ENCODE data around the gene RBM22.
"Not testable (repeated sequence)": the region's sequence is repeated elsewhere in the genome, so short reads cannot be mapped to it uniquely, and the experiment has no call there.

The RBM22 gene
- total RNA-seq = 121 to 141 (median 139) reads per million in 4 experiments

- peak; percentile 85 for DNase-seq
These were observed at the start of gene RBM22 for GRCh38 chr5:150700594-150701377. Gene RBM22 (minus strand): TSS chr5:150701062. CDS start chr5:150700985, 77 bp downstream.

GRCh38 chr5:150750469-150750868 lies 49.6 kb upstream of the RBM22 start:
- no peak for DNase-seq

DNA sequence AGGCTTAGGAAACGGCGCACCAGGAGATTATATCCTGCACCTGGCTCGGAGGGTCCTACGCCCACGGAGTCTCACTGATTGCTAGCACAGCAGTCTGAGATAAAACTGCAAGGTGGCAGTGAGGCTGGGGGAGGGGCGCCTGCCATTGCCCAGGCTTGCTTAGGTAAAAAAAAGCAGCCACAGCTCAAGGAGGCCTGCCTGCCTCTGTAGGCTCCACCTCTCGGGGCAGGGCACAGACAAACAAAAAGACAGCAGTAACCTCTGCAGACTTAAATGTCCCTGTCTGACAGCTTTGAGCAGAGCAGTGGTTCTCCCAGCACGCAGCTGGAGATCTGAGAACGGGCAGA lies 42.3 kb upstream of the RBM22 start:
- not testable (repeated sequence) for DNase-seq

DNA sequence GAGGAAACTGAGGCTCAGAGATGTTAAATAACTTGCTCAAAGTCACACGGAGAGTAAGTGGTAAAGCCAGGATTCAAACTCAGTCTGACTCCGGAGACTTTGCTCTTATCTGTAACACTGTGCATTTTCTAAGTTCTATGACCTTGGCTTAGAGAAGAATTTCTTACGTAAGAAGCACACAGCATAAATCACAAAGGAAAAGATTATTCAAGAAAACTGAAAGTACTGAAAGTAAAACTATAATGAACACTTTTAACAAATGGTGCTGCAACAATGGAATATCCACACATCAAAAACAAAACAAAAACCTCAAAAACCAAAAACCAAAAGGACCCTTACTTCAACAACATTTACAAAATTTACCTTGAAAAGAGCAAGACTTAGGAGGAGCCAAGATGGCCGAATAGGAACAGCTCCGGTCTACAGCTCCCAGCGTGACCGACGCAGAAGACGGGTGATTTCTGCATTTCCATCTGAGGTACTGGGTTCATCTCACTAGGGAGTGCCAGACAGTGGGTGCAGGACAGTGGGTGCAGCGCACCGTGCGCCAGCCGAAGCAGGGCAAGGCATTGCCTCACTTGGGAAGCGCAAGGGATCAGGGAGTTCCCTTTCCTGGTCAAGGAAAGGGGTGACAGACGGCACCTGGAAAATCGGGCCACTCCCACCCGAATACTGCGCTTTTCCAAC lies 41.7 kb upstream of the RBM22 start:
- DNase-seq = not testable (repeated sequence)

GRCh38 chr5:150740992-150741391 lies 40.1 kb upstream of the RBM22 start:
- no peak for DNase-seq

- DNase-seq = no peak
These were observed 38.0 kb upstream of the RBM22 start for GRCh38 chr5:150738862-150739261.

DNA sequence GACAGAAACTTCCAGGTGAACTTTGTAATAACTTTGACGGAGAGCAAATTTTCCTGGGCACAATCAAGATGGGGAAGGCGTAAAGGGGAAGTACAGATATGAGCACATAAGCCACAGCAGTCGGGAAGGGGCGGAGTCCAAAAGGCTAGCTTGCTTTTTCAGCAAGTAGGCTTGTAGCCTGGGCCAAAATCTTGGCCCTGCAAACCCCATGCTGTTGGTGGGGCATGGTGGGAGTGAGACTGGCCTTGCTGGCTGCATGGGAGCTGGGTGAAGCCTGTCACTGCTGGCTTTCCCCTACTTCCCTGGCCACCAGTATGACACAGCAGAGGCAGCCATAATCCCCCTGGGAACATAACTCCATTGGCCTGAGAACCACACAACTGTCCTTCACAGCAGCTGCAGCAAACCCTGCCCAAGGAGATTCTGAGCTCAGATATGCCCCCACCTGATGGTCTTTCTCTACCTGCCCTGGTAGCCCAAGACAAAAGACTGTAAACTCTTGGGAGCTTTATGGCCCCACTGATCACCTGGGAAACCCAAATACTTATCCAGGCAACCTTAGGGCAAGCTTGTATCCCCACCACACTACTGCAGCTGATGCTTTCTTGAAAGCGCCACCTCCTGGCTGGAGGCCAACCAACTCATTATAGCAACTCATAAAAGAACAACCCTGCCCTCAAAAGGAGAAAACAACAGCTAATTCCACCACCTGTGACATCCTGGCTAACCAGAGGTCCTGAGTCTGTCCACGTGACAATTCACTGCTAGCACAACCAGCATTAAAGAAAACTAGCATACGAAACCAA lies 33.9 kb upstream of the RBM22 start:
- no peak for DNase-seq

- DNase-seq = no peak
These were observed 30.9 kb upstream of the RBM22 start for GRCh38 chr5:150731669-150732242.

DNA sequence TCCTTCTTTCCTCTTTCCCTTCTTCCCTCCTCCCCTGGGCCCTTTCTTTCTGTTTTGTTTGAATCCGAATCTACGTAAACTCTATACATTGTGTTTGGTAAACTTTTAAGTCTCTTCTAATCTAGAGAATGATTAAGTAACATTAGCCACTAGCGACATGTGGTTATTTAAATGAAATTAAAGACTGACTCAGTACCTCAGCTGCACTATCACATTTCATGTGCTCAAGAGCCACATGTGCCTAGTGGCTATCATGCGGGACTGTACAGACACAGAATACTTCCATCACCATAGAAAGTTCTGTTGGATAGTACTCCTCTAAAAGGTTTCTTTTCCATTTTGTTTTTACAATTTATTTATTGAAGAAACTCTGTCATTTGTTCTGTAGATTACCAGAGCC lies 29.0 kb upstream of the RBM22 start:
- DNase-seq = no peak

DNA sequence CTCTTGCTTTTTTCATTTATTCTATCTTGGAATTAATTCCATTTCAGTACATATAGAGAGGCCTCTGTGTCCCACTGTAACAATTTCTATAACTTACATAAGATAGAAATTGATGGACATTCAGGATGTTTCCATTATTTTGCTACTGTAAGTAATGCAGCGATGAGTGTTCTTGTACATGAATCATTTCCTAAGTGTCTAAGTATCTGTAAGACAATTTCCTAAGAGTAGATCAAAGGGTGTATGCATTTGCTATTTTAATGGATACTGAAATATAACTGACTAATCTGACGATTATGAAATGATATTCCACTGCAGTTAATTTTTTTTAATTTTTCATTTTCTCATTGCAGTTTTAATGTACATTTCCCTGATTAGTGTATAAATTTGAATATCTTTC lies 23.0 kb upstream of the RBM22 start:
- DNase-seq = no peak

- DNase-seq = no peak
These were observed 9.3 kb upstream of the RBM22 start for GRCh38 chr5:150710165-150710564.

DNA sequence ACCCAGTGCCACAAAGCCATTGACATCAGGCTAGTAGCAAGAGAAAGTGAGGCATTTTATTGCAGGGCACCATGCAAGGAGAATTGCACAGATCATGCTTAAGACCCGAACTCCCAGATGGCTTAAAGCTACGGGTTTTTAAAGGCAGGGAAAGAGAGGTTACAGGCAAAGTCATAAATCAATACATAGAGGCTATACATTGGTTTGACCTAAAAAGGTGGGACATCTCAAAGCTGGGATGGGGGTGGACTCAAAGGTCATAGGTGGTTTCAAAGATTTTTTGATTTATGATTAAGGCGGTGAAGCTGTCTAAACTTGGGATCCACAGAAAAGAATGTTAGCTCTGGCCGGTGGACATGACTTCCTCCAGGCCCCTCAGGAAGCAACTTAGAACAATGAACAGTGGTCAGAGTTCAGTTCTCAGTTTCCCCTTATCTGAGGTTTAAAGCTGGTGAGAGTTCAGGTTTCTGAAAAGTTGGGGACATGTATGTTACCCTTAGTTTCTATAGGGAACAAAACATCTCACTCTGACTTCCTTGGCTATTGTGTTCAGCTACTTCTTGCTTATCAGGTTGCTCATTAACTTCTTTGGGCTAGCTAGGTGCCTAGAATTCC lies 6.0 kb upstream of the RBM22 start:
- DNase-seq = no peak

DNA sequence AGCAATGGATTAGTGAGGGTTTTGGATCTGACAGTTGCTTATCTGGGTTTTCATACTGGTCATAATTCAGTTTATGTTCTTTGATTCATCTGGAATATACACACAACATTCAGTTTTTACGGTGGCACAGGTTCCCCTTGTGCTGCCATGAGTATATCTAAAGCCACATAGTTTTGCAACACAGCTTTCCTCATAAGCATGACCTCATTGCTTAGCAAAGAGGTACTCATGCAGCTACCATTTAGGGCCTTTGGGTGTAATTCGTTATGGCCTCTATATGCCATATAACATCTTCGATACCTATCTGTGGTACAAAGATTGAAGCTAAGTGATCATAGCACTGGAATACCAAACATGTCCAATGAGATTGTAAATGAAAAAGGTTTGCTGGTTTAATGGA lies 2.9 kb upstream of the RBM22 start:
- no peak for DNase-seq

GRCh38 chr5:150700246-150700593 lies 642 bp downstream of the RBM22 start:
- no peak for DNase-seq

DNA sequence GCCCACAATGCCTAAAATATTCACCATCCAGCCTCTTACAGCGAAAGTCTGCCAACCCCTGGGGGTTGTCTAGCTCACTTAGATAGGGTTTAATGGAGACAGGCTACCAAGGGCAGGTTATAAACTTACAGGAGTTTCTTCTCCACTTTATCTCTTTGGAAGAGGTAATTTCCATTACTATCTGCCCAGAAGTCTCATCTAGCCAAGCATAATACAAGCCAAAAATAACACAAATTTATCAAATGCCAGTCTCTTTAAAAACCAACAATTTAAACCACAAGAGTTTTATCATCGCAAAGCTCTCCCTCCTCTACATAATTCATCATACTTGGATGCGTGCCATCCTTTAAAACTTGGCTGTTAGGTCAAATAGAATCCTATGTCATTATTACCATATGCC lies 6.2 kb downstream of the RBM22 start:
- no peak for DNase-seq

DNA sequence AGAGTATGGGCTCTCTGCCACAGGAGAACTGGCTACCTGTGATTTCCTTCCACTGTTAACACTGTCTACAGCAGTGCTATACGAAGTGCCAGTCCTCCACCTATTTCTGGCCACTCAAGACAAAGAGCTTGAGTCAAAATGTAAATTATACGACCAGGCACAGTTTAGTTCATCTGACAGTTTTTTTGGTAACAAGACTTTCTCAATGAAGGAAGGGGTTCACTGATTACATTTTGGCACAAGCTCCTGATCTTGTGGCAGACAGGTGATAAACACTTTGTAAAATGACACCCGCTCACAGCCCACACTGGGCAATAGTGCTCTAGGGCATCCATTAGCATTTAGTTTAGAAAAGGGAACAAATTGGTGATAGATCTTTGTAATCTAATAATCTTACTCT lies 8.6 kb downstream of the RBM22 start:
- DNase-seq = no peak

- DNase-seq = no peak
These were observed 10.1 kb downstream of the RBM22 start for GRCh38 chr5:150690760-150691159.

DNA sequence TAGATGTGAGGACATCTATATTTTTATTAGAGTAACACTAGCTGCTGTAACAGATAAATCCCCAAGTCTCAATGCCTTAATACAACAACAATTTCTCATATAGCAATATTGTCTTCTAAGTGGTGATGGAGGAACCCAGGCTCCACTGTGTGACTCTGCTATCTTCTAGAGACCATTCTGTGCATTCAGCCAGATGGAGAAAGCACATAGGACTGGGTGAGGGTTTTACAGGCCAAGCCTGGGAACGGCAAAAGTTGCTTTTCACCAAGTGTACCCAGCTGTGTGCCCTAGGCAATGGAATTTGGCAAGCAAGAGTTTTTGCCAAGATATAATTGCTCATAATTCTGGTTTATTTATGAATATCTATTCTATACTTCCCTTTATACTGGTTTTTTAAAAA lies 11.7 kb downstream of the RBM22 start:
- DNase-seq = no peak

DNA sequence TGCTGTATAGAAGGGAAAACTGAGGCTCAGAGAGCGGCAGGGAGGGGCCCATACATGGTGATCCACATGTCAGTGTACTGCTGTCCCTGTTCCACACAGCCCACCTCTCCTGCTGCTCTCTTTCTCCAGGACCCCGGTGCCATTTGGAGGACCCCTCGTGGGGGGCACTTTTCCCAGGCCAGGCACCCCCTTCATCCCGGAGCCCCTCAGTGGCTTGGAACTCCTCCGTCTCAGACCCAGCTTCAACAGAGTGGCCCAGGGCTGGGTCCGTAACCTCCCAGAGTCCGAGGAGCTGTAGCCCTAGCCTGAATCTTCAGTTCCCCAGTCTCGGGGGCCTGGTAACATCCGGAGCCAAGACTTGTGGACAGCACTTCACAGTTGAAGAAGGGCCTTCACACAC lies 24.3 kb downstream of the RBM22 start:
- no peak for DNase-seq

- no peak for DNase-seq
These were observed 25.8 kb downstream of the RBM22 start for GRCh38 chr5:150675069-150675468.

GRCh38 chr5:150674341-150674821 lies 26.5 kb downstream of the RBM22 start:
- no peak for DNase-seq

- DNase-seq = no peak
These were observed 28.0 kb downstream of the RBM22 start for GRCh38 chr5:150672884-150673275.

Measured in effector CD8-positive, alpha-beta T cell (primary cell).